Measurements from ENCODE around the gene PRKAG1.

GRCh38 chr12:49033611-49034285 is 15.2 kb upstream of the PRKAG1 start:
- TF ChIP-seq CTCF (IDR thresholded peaks at IDR 0.05) (no peak), POLR2A (IDR thresholded peaks at IDR 0.05) (no peak), POLR2AphosphoS5 (IDR thresholded peaks at IDR 0.05) (no peak)
